NCI-H226 (cell line): ENCODE results near the gene NAA35.
A peak's percentile ranks its signal among the peaks of the same experiment; 100 is the strongest.
"Not testable (repeated sequence)": the region's sequence is repeated elsewhere in the genome, so short reads cannot be mapped to it uniquely, and the experiment has no call there.

ENCODE experiments used
- DNase-seq: peaks from one replicate; pipeline ENCODE4 v3.0.0-alpha.2; 2015

Gene NAA35

GRCh38 chr9:85949586-85950335 lies 8.8 kb downstream of the NAA35 start:
- DNase-seq, result no peak

- DNase-seq, result no peak
These were observed 19.0 kb downstream of the NAA35 start for GRCh38 chr9:85959955-85960354.

- no peak for DNase-seq
These were observed 19.7 kb downstream of the NAA35 start for GRCh38 chr9:85960688-85961093.

GRCh38 chr9:85964526-85964925 lies 23.6 kb downstream of the NAA35 start:
- no peak for DNase-seq

- DNase-seq, result no peak
These were observed 24.0 kb downstream of the NAA35 start for GRCh38 chr9:85964949-85965348.

- DNase-seq, result no peak
These were observed 28.8 kb downstream of the NAA35 start for GRCh38 chr9:85969727-85970126.

GRCh38 chr9:85971731-85972130 lies 30.8 kb downstream of the NAA35 start:
- DNase-seq, result no peak

- no peak for DNase-seq
These were observed 32.3 kb downstream of the NAA35 start for GRCh38 chr9:85973238-85973637.

GRCh38 chr9:85974055-85974547 lies 33.2 kb downstream of the NAA35 start:
- not testable (repeated sequence) for DNase-seq

GRCh38 chr9:85978496-85978895 lies 37.5 kb downstream of the NAA35 start:
- no peak for DNase-seq

GRCh38 chr9:85981369-85981768 lies 40.4 kb downstream of the NAA35 start:
- no peak for DNase-seq

GRCh38 chr9:85984457-85984856 lies 43.5 kb downstream of the NAA35 start:
- DNase-seq, result no peak

- DNase-seq, result no peak
These were observed 46.3 kb downstream of the NAA35 start for GRCh38 chr9:85987236-85987635.

GRCh38 chr9:85994191-85994590 lies 53.2 kb downstream of the NAA35 start:
- no peak for DNase-seq

GRCh38 chr9:85995097-85995496 lies 54.2 kb downstream of the NAA35 start:
- no peak for DNase-seq

- DNase-seq, result no peak
These were observed 54.7 kb downstream of the NAA35 start for GRCh38 chr9:85995599-85995998.

- DNase-seq, result no peak
These were observed 64.4 kb downstream of the NAA35 start for GRCh38 chr9:86005253-86005775.

GRCh38 chr9:86009133-86009532 lies 68.2 kb downstream of the NAA35 start:
- no peak for DNase-seq

GRCh38 chr9:86020731-86021130 lies 79.8 kb downstream of the NAA35 start:
- no peak for DNase-seq

GRCh38 chr9:86021166-86021565 lies 80.2 kb downstream of the NAA35 start:
- DNase-seq, result no peak

- DNase-seq, result no peak
These were observed 81.8 kb downstream of the NAA35 start for GRCh38 chr9:86022687-86023266.

- DNase-seq, result no peak
These were observed 86.8 kb downstream of the NAA35 start for GRCh38 chr9:86027767-86028166.

GRCh38 chr9:86034863-86035734 lies 94.2 kb downstream of the NAA35 start:
- DNase-seq, result peak; percentile 29
